Endothelial cell of umbilical vein (primary cell): Measurements from ENCODE around the gene KLC1. TPM values are rescaled to one million over a fixed set of nuclear protein-coding genes. Genes with fewer than 3 reads are reported as not detected.
"Not testable (repeated sequence)": the region's sequence is repeated elsewhere in the genome, so short reads cannot be mapped to it uniquely, and the experiment has no call there.

Experiments used
- BruUV-seq: library from RNA; stranded (reverse); fragments of 400-500 nt; replicated peaks from 2 replicates; lab custom pipeline; 2021; lab: Mats Ljungman, UMichigan
- CTCF ChIA-PET: fragments of 300-600, 350-600 bp; sonication (Branson Sonifier 250); formaldehyde crosslinking; loops from one replicate; lab custom pipeline; 2021; ENCODE audit warnings: antibody characterized with exemption, inconsistent platforms; lab: Charles Lee
- POLR2A ChIA-PET: fragments of 300-600, 350-600 bp; sonication (Branson Sonifier 250); formaldehyde crosslinking; loops from one replicate; lab custom pipeline; 2021; ENCODE audit warnings: antibody characterized with exemption, inconsistent platforms; lab: Charles Lee
- DNase-seq: peaks from one replicate; pipeline ENCODE4 v3.0.0-alpha.2; 2011; ENCODE audit warnings: low read depth, low spot score
- FAIRE-seq: peaks from 2 replicates; lab custom pipeline; 2011; peaks lifted over from hg19 to GRCh38; lab: Jason Lieb, UNC
- H2AFZ ChIP-seq: 2 replicates; pipeline ENCODE4 v1.6.0; 2012; ENCODE audit warnings: low read depth, low read length, control low read depth, inconsistent platforms
- H3K27ac ChIP-seq: 2 replicates; pipeline ENCODE4 v1.5.1; 2011; ENCODE audit warnings: low read depth, mild to moderate bottlenecking, control low read depth, low read length, moderate library complexity; ENCODE audit not compliant: insufficient read depth
- H3K27me3 ChIP-seq, 2 experiments: 2 replicates each; pipeline versions ENCODE4 v1.6.0 to v1.6.1; 2011; ENCODE audit warnings: low read length in 2 of 2, mixed read lengths in 1 of 2; ENCODE audit not compliant: control insufficient read depth in 2 of 2, insufficient read depth in 2 of 2
- H3K36me3 ChIP-seq, 2 experiments: 2 replicates in 1 of 2; 3 replicates in 1 of 2; pipeline ENCODE4 v1.5.1; 2011; ENCODE audit warnings: low read length in 2 of 2, mild to moderate bottlenecking in 1 of 2, moderate library complexity in 1 of 2; ENCODE audit not compliant: control insufficient read depth in 2 of 2, insufficient read depth in 2 of 2; ENCODE audit errors: extremely low read depth in 1 of 2
- H3K4me1 ChIP-seq: 3 replicates; pipeline ENCODE4 v1.5.1; 2011; ENCODE audit warnings: mild to moderate bottlenecking, low read length; ENCODE audit not compliant: control insufficient read depth, insufficient read depth; ENCODE audit errors: extremely low read depth
- H3K4me2 ChIP-seq: 2 replicates; pipeline ENCODE4 v1.6.1; 2011; ENCODE audit warnings: low read length, control low read depth, mixed read lengths; ENCODE audit not compliant: insufficient read depth
- H3K4me3 ChIP-seq, 3 experiments: fragments of 200-600 bp in 1 of 3; sonication (generic), shearing (Covaris generic) in 1 of 3; replicated peaks in 1 of 3; 2 replicates each; pipeline ENCODE4 v1.5.1; 2011 to 2016; ENCODE audit warnings: control low read depth in 3 of 3, low read length in 3 of 3, mild to moderate bottlenecking in 2 of 3, inconsistent platforms in 1 of 3, low read depth in 1 of 3, moderate library complexity in 1 of 3; ENCODE audit not compliant: insufficient read depth in 1 of 3
- H3K79me2 ChIP-seq: 2 replicates; pipeline ENCODE4 v1.6.0; 2012; ENCODE audit warnings: low read length, inconsistent platforms; ENCODE audit not compliant: control insufficient read depth, insufficient read depth
- H3K9ac ChIP-seq: replicated peaks from 2 replicates; pipeline ENCODE3; 2011; ENCODE audit warnings: low read length, control low read depth; ENCODE audit not compliant: insufficient read depth; ENCODE audit errors: extremely low read depth
- H3K9me1 ChIP-seq: replicated peaks from 3 replicates; pipeline ENCODE4 v1.6.0; 2011; ENCODE audit warnings: mild to moderate bottlenecking, low read length; ENCODE audit not compliant: control insufficient read depth, insufficient read depth; ENCODE audit errors: extremely low read depth
- H3K9me3 ChIP-seq: replicated peaks from 2 replicates; pipeline ENCODE4 v1.5.1; 2012; ENCODE audit warnings: low read length, inconsistent platforms; ENCODE audit not compliant: control insufficient read depth, insufficient read depth
- H4K20me1 ChIP-seq: replicated peaks from 2 replicates; pipeline ENCODE3; 2011; ENCODE audit warnings: mild to moderate bottlenecking, low read length; ENCODE audit not compliant: control insufficient read depth, insufficient read depth; ENCODE audit errors: extremely low read depth
- EZH2 ChIP-seq: IDR thresholded peaks from 2 replicates; pipeline ENCODE4 v1.6.1; 2012; ENCODE audit warnings: borderline replicate concordance, low read depth, mild to moderate bottlenecking, moderate library complexity, low read length, inconsistent platforms; ENCODE audit not compliant: severe bottlenecking
- FOS ChIP-seq: IDR thresholded peaks from 2 replicates; pipeline ENCODE4 v1.6.1; 2011; ENCODE audit warnings: mild to moderate bottlenecking, low read length, moderate library complexity, borderline replicate concordance; ENCODE audit not compliant: insufficient read depth
- GATA2 ChIP-seq: IDR thresholded peaks from 2 replicates; pipeline ENCODE4 v1.7.0; 2011; ENCODE audit warnings: low read depth, mild to moderate bottlenecking, moderate library complexity, mixed read lengths, low read length; ENCODE audit not compliant: insufficient read length, insufficient read depth
- JUN ChIP-seq: IDR thresholded peaks from 2 replicates; pipeline ENCODE4 v1.6.1; 2011; ENCODE audit warnings: borderline replicate concordance, low read depth; ENCODE audit not compliant: insufficient read length, insufficient read depth
- MYC ChIP-seq: IDR thresholded peaks from one replicate; pipeline ENCODE4 v1.6.1; 2011; ENCODE audit warnings: mild to moderate bottlenecking, low read depth, low read length
- POLR2A ChIP-seq: IDR thresholded peaks from 2 replicates; pipeline ENCODE4 v1.6.1; 2012; ENCODE audit warnings: low read depth, mild to moderate bottlenecking, control low read depth, low read length
- POLR2AphosphoS5 ChIP-seq: IDR thresholded peaks from 2 replicates; pipeline ENCODE4 v1.6.1; 2012; ENCODE audit warnings: low read depth, mild to moderate bottlenecking, control low read depth, low read length, moderate library complexity; ENCODE audit not compliant: insufficient read depth
- dilution Hi-C: fragments of 300-500 bp; cut with MboI; formaldehyde crosslinking; loops from one replicate; pipeline ENCODE4 v1.15.0; 2019; ENCODE audit warnings: low sequenced_read_pairs; ENCODE audit not compliant: extremely low pct_ligation_motif_present
- intact Hi-C: fragments of 100-400 bp; cut with micrococcal nuclease; formaldehyde crosslinking; loops from one replicate; pipeline ENCODE4 v1.10.0; 2022
- polyA plus RNA-seq, 4 experiments: library from polyadenylated mRNA; depleted of rRNA in 3 of 4; stranded (reverse) in 3 of 4; unstranded in 1 of 4; fragments of >200 nt; gene quantifications; 2 replicates each; pipeline versions ENCODE4 v1.2.1 to v1.2.3, GENCODE V29; 2011 to 2012; ENCODE audit warnings: missing spikeins in 1 of 4
- total RNA-seq: library from RNA; stranded (reverse); gene quantifications from 2 replicates; pipeline ENCODE4 v1.2.3, GENCODE V29; 2021
- TF ChIP-seq, protein P1 (sequence below): IDR thresholded peaks from 2 replicates; pipeline ENCODE4 v1.6.1; 2011; ENCODE audit not compliant: insufficient read depth, insufficient read length
- TF ChIP-seq, protein P2 (sequence below), 2 donors: IDR thresholded peaks; 1 replicate in 1 of 2; 2 replicates in 1 of 2; pipeline ENCODE4 v1.5.1; 2011; ENCODE audit warnings: low read length in 2 of 2, mild to moderate bottlenecking in 2 of 2, moderate library complexity in 2 of 2, control low read depth in 1 of 2, inconsistent platforms in 1 of 2, low read depth in 1 of 2; ENCODE audit not compliant: insufficient read depth in 1 of 2; ENCODE audit errors: extremely low read depth in 1 of 2

Gene KLC1
- total and polyA plus RNA-seq, 2 donors (not counting 3 experiments of a cell fraction or from before 2014, with no cell fraction given) = 124 to 233 TPM

DNA sequence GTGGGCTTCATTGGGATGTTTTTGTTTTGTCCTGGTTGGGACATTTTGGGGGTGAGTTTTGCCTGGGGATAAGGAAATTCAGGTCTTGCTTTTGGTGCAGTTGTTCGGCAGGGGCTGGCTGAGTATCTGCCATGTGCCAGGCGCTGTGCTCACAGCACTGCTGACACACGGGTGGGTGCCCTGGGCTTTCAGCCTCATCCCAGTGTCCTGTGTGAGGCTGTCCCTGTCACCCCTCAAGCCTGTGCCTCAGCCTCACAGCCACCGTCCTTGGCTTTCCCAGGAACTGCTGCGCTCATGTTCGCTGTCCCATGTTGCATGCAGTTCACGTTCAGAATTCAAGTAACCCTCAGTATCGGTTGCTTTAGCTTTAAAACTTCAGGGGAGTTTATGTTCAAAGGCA lies 61.3 kb downstream of the KLC1 start:
- no peaks in the 10 kb centered on the region for H3K9me3 ChIP-seq
- DNase-seq (no peak), FAIRE-seq (no peak)
- no peak overlapping the region for H3K4me2 ChIP-seq
- BruUV-seq = no TSS peak
- no peak overlapping the region for H2AFZ ChIP-seq
- intact Hi-C loops = no loop called here
- peaks cover 11% of the 10 kb centered on the region for H3K79me2 ChIP-seq
- H4K20me1 ChIP-seq = peaks cover 3% of the 10 kb centered on the region
- peaks cover 18 to 28% of the 10 kb centered on the region in 2 experiments for H3K36me3 ChIP-seq
- no peaks in the 10 kb centered on the region for H3K27me3 ChIP-seq
- no peak overlapping the region for H3K4me3 ChIP-seq
- H3K9ac ChIP-seq = no peak overlapping the region
- dilution Hi-C loops = no loop called here
- H3K27ac ChIP-seq = no peak overlapping the region
- ChIA-PET POLR2A (interaction anchor here (0.7 kb wide), 1 partner anchor 722 kb away, joined by 6 read pairs; no protein-coding TSS in a partner anchor), CTCF (interaction anchor here (2.6 kb wide), 1 partner anchor 10 kb away, joined by 12 read pairs; no protein-coding TSS in a partner anchor)
- no peaks in the 10 kb centered on the region for H3K4me1 ChIP-seq
- TF ChIP-seq FOS (no peak), GATA2 (no peak), POLR2AphosphoS5 (no peak), POLR2A (no peak), EZH2 (no peak), MYC (no peak), JUN (no peak)
- TF ChIP-seq, protein P1, sequence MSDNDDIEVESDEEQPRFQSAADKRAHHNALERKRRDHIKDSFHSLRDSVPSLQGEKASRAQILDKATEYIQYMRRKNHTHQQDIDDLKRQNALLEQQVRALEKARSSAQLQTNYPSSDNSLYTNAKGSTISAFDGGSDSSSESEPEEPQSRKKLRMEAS = no peak
- TF ChIP-seq, protein P2, sequence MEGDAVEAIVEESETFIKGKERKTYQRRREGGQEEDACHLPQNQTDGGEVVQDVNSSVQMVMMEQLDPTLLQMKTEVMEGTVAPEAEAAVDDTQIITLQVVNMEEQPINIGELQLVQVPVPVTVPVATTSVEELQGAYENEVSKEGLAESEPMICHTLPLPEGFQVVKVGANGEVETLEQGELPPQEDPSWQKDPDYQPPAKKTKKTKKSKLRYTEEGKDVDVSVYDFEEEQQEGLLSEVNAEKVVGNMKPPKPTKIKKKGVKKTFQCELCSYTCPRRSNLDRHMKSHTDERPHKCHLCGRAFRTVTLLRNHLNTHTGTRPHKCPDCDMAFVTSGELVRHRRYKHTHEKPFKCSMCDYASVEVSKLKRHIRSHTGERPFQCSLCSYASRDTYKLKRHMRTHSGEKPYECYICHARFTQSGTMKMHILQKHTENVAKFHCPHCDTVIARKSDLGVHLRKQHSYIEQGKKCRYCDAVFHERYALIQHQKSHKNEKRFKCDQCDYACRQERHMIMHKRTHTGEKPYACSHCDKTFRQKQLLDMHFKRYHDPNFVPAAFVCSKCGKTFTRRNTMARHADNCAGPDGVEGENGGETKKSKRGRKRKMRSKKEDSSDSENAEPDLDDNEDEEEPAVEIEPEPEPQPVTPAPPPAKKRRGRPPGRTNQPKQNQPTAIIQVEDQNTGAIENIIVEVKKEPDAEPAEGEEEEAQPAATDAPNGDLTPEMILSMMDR (IDR thresholded peaks at IDR 0.05; ENCODE audit: extremely low read depth in 1 of 2, insufficient read depth in 1 of 2, low read depth in 1 of 2, low read length in 2 of 2) = no peak
- no peaks in the 10 kb centered on the region for H3K9me1 ChIP-seq

GRCh38 chr14:103691655-103692054 lies 62.6 kb downstream of the KLC1 start:
- FAIRE-seq, DNase-seq, dilution Hi-C loops, CTCF ChIA-PET, H3K4me2 ChIP-seq, H3K9me1 ChIP-seq, H2AFZ ChIP-seq, H4K20me1 ChIP-seq, H3K4me3 ChIP-seq, H3K9me3 ChIP-seq, BruUV-seq, H3K9ac ChIP-seq, H3K27ac ChIP-seq, H3K4me1 ChIP-seq, intact Hi-C loops, H3K27me3 ChIP-seq: not testable (repeated sequence)
- H3K36me3 ChIP-seq = peaks cover 16 to 24% of the 10 kb centered on the region in 2 experiments
- POLR2A ChIA-PET = interaction anchor here (0.7 kb wide), 1 partner anchor 25 kb away, joined by 3 read pairs; no protein-coding TSS in a partner anchor
- peaks cover 11% of the 10 kb centered on the region for H3K79me2 ChIP-seq
